GM12875 (cell line): ENCODE results near the gene CLIC1.

Experiments
- H3K4me3 ChIP-seq: one replicate; pipeline ENCODE4 v1.5.1; 2011; ENCODE audit warnings: low read depth, low read length, control low read depth
- CTCF ChIP-seq: IDR thresholded peaks from 2 replicates; pipeline ENCODE4 v1.5.1; 2011; ENCODE audit warnings: low read depth, mild to moderate bottlenecking, control low read depth, inconsistent platforms, low read length, moderate library complexity, borderline replicate concordance; ENCODE audit not compliant: insufficient read depth

The CLIC1 gene

GRCh38 chr6:31727034-31727716, 9.2 kb downstream of the CLIC1 start:
- no peak for TF ChIP-seq CTCF
- no peak overlapping the region for H3K4me3 ChIP-seq

GRCh38 chr6:31725502-31726350, 10.6 kb downstream of the CLIC1 start:
- TF ChIP-seq CTCF: no peak
- no peak overlapping the region for H3K4me3 ChIP-seq

- no peak for TF ChIP-seq CTCF
- no peak overlapping the region for H3K4me3 ChIP-seq
Measured at GRCh38 chr6:31723980-31724691, 12.2 kb downstream of the CLIC1 start.

- TF ChIP-seq CTCF: no peak
- H3K4me3 ChIP-seq: no peak within 1 kb of the TSS
Measured at GRCh38 chr6:31723245-31723979, 12.9 kb downstream of the CLIC1 start, which contains the start of gene MPIG6B. TSS of gene MPIG6B (plus strand) at chr6:31723373. CDS start at chr6:31723384, 11 bp downstream.

GRCh38 chr6:31722173-31722572, 14.2 kb downstream of the CLIC1 start:
- no peak overlapping the region for H3K4me3 ChIP-seq
- TF ChIP-seq CTCF: no peak

- H3K4me3 ChIP-seq: no peak within 1 kb of the TSS
- TF ChIP-seq CTCF: no peak
Measured at GRCh38 chr6:31721351-31722020, 14.8 kb downstream of the CLIC1 start, which contains the start of gene LY6G6C. TSS of gene LY6G6C (minus strand) at chr6:31721746. CDS start at chr6:31721679, 67 bp downstream.
